ENCODE data around the gene SLC27A3.

Gene SLC27A3

GRCh38 chr1:153730468-153730988 is 44.7 kb upstream of the SLC27A3 start:
- Histone ChIP-seq H3K4me2 (ENCODE audit: low read length) (no peak overlapping the region), H2BK120ac (ENCODE audit: insufficient read depth, low read length, poor library complexity) (no peak overlapping the region), H3K14ac (ENCODE audit: low read length) (no peak overlapping the region), H4K91ac (ENCODE audit: low read depth, low read length) (no peak overlapping the region), H3K9me3 (ENCODE audit: insufficient read depth, low read depth, low read length) (no peaks in the 10 kb centered on the region), H3K4me1 (ENCODE audit: control insufficient read depth in 1 of 2, insufficient read depth in 2 of 2, low read length in 2 of 2) (peaks cover 3 to 5% of the 10 kb centered on the region in 2 experiments), H3K9ac (ENCODE audit: low read length) (no peak overlapping the region), H4K8ac (ENCODE audit: low read depth, low read length) (no peak overlapping the region), H3K23ac (ENCODE audit: low read length) (no peak overlapping the region), H2BK5ac (ENCODE audit: low read depth, low read length, poor library complexity) (no peak overlapping the region), H3K27ac (ENCODE audit: low read depth, low read length) (no peak overlapping the region), H3K4me3 (ENCODE audit: low read depth, low read length) (no peak overlapping the region), H3K36me3 (ENCODE audit: control insufficient read depth in 1 of 2, insufficient read depth in 2 of 2, low read length in 2 of 2) (no peaks in the 10 kb centered on the region), H2AK5ac (ENCODE audit: low read length) (no peak overlapping the region), H3K79me2 (ENCODE audit: control insufficient read depth, insufficient read depth, low read length, poor library complexity) (peaks cover 7% of the 10 kb centered on the region), H3K4ac (ENCODE audit: low read depth, low read length) (no peak overlapping the region), H3K27me3 (ENCODE audit: insufficient read depth, low read length) (no peaks in the 10 kb centered on the region), H2AFZ (ENCODE audit: insufficient read depth, low read length, poor library complexity) (no peak overlapping the region), H4K12ac (ENCODE audit: low read depth, low read length) (no peak overlapping the region), H3K79me1 (ENCODE audit: low read length) (peaks cover 9% of the 10 kb centered on the region), H2BK12ac (ENCODE audit: low read length) (no peak overlapping the region), H3K18ac (ENCODE audit: low read length) (no peak overlapping the region)
- WGBS (ENCODE audit: extremely low coverage, insufficient coverage, insufficient read length), result no CpG with 5 or more reads among the region's 5 CpGs
- DNase-seq, result no peak

- Histone ChIP-seq H3K27ac (ENCODE audit: low read depth, low read length) (no peak overlapping the region), H3K79me1 (ENCODE audit: low read length) (no peaks in the 10 kb centered on the region), H2AFZ (ENCODE audit: insufficient read depth, low read length, poor library complexity) (no peak overlapping the region), H4K8ac (ENCODE audit: low read depth, low read length) (no peak overlapping the region), H3K23ac (ENCODE audit: low read length) (no peak overlapping the region), H2BK12ac (ENCODE audit: low read length) (no peak overlapping the region), H3K18ac (ENCODE audit: low read length) (no peak overlapping the region), H3K4me3 (ENCODE audit: low read depth, low read length) (no peak overlapping the region), H4K91ac (ENCODE audit: low read depth, low read length) (no peak overlapping the region), H3K27me3 (ENCODE audit: insufficient read depth, low read length) (no peaks in the 10 kb centered on the region), H4K12ac (ENCODE audit: low read depth, low read length) (no peak overlapping the region), H3K9ac (ENCODE audit: low read length) (no peak overlapping the region), H3K14ac (ENCODE audit: low read length) (no peak overlapping the region), H3K4me1 (ENCODE audit: control insufficient read depth in 1 of 2, insufficient read depth in 2 of 2, low read length in 2 of 2) (peaks cover 3 to 5% of the 10 kb centered on the region in 2 experiments), H2BK120ac (ENCODE audit: insufficient read depth, low read length, poor library complexity) (no peak overlapping the region), H3K4ac (ENCODE audit: low read depth, low read length) (no peak overlapping the region), H2BK5ac (ENCODE audit: low read depth, low read length, poor library complexity) (no peak overlapping the region), H2AK5ac (ENCODE audit: low read length) (no peak overlapping the region), H3K36me3 (ENCODE audit: control insufficient read depth in 1 of 2, insufficient read depth in 2 of 2, low read length in 2 of 2) (no peaks in the 10 kb centered on the region), H3K79me2 (ENCODE audit: control insufficient read depth, insufficient read depth, low read length, poor library complexity) (no peaks in the 10 kb centered on the region), H3K4me2 (ENCODE audit: low read length) (no peak overlapping the region), H3K9me3 (ENCODE audit: insufficient read depth, low read depth, low read length) (no peaks in the 10 kb centered on the region)
- WGBS (ENCODE audit: extremely low coverage, insufficient coverage, insufficient read length), result no CpG with 5 or more reads among the region's 1 CpG
- no peak for DNase-seq
These were observed 41.2 kb upstream of the SLC27A3 start for GRCh38 chr1:153733970-153734369.

GRCh38 chr1:153734396-153735089 is 40.7 kb upstream of the SLC27A3 start:
- no peak overlapping the region for H3K4me2 ChIP-seq (ENCODE audit: low read length)
- H2BK12ac ChIP-seq (ENCODE audit: low read length), result no peak overlapping the region
- no CpG with 5 or more reads among the region's 3 CpGs for WGBS (ENCODE audit: extremely low coverage, insufficient coverage, insufficient read length)

GRCh38 chr1:153735090-153735420 is 40.2 kb upstream of the SLC27A3 start:
- Histone ChIP-seq H4K8ac (ENCODE audit: low read depth, low read length) (no peak overlapping the region), H2BK5ac (ENCODE audit: low read depth, low read length, poor library complexity) (no peak overlapping the region), H3K27ac (ENCODE audit: low read depth, low read length) (no peak overlapping the region), H3K79me1 (ENCODE audit: low read length) (no peaks in the 10 kb centered on the region), H3K9ac (ENCODE audit: low read length) (no peak overlapping the region), H3K4ac (ENCODE audit: low read depth, low read length) (no peak overlapping the region), H4K91ac (ENCODE audit: low read depth, low read length) (no peak overlapping the region), H3K4me3 (ENCODE audit: low read depth, low read length) (no peak overlapping the region), H3K9me3 (ENCODE audit: insufficient read depth, low read depth, low read length) (no peaks in the 10 kb centered on the region), H3K23ac (ENCODE audit: low read length) (no peak overlapping the region), H3K14ac (ENCODE audit: low read length) (no peak overlapping the region), H3K27me3 (ENCODE audit: insufficient read depth, low read length) (no peaks in the 10 kb centered on the region), H2BK120ac (ENCODE audit: insufficient read depth, low read length, poor library complexity) (no peak overlapping the region), H3K4me2 (ENCODE audit: low read length) (no peak overlapping the region), H4K12ac (ENCODE audit: low read depth, low read length) (no peak overlapping the region), H2AK5ac (ENCODE audit: low read length) (no peak overlapping the region), H3K36me3 (ENCODE audit: control insufficient read depth in 1 of 2, insufficient read depth in 2 of 2, low read length in 2 of 2) (peaks cover 0 to 2% of the 10 kb centered on the region in 2 experiments), H2AFZ (ENCODE audit: insufficient read depth, low read length, poor library complexity) (no peak overlapping the region), H2BK12ac (ENCODE audit: low read length) (no peak overlapping the region), H3K4me1 (ENCODE audit: control insufficient read depth in 1 of 2, insufficient read depth in 2 of 2, low read length in 2 of 2) (peaks cover 0 to 2% of the 10 kb centered on the region in 2 experiments), H3K79me2 (ENCODE audit: control insufficient read depth, insufficient read depth, low read length, poor library complexity) (no peaks in the 10 kb centered on the region), H3K18ac (ENCODE audit: low read length) (no peak overlapping the region)
- no CpG with 5 or more reads among the region's 3 CpGs for WGBS (ENCODE audit: extremely low coverage, insufficient coverage, insufficient read length)
- DNase-seq, result no peak

More at GRCh38 chr1:153734396-153735089, 40.7 kb upstream of the SLC27A3 start:
- Histone ChIP-seq H3K36me3 (ENCODE audit: control insufficient read depth in 1 of 2, insufficient read depth in 2 of 2, low read length in 2 of 2) (peaks cover 0 to 2% of the 10 kb centered on the region in 2 experiments), H2BK5ac (ENCODE audit: low read depth, low read length, poor library complexity) (no peak overlapping the region), H3K14ac (ENCODE audit: low read length) (no peak overlapping the region), H3K79me2 (ENCODE audit: control insufficient read depth, insufficient read depth, low read length, poor library complexity) (no peaks in the 10 kb centered on the region), H3K9me3 (ENCODE audit: insufficient read depth, low read depth, low read length) (no peaks in the 10 kb centered on the region), H2BK120ac (ENCODE audit: insufficient read depth, low read length, poor library complexity) (no peak overlapping the region), H3K4me1 (ENCODE audit: control insufficient read depth in 1 of 2, insufficient read depth in 2 of 2, low read length in 2 of 2) (peaks cover 0 to 2% of the 10 kb centered on the region in 2 experiments), H3K27me3 (ENCODE audit: insufficient read depth, low read length) (no peaks in the 10 kb centered on the region), H4K12ac (ENCODE audit: low read depth, low read length) (no peak overlapping the region), H2AFZ (ENCODE audit: insufficient read depth, low read length, poor library complexity) (no peak overlapping the region), H3K4ac (ENCODE audit: low read depth, low read length) (no peak overlapping the region), H3K4me3 (ENCODE audit: low read depth, low read length) (no peak overlapping the region), H3K27ac (ENCODE audit: low read depth, low read length) (no peak overlapping the region), H4K91ac (ENCODE audit: low read depth, low read length) (no peak overlapping the region), H3K23ac (ENCODE audit: low read length) (no peak overlapping the region), H3K79me1 (ENCODE audit: low read length) (no peaks in the 10 kb centered on the region), H3K18ac (ENCODE audit: low read length) (no peak overlapping the region), H3K9ac (ENCODE audit: low read length) (no peak overlapping the region), H4K8ac (ENCODE audit: low read depth, low read length) (no peak overlapping the region), H2AK5ac (ENCODE audit: low read length) (no peak overlapping the region)
- DNase-seq, result peak in 1 of 2 donors; percentile 12
